GM21526 (cell line): ENCODE results near the gene EIF2S3B.
"Not testable (repeated sequence)": the region's sequence is repeated elsewhere in the genome, so short reads cannot be mapped to it uniquely, and the experiment has no call there.

Source experiments
- ATAC-seq: cut with Tn5 transposase; IDR thresholded peaks from one replicate; pipeline ENCODE4 v1.9.1; 2021; ENCODE audit warnings: moderate library complexity; ENCODE audit not compliant: unreplicated experiment, low FRiP score

EIF2S3B gene

GRCh38 chr12:10505620-10506019 lies at the start of gene EIF2S3B:
Gene EIF2S3B, plus strand, starts transcription at chr12:10505890. Its CDS starts 13 bp downstream, at chr12:10505903.
- no peak for ATAC-seq

- ATAC-seq: no peak
Measured at GRCh38 chr12:10456856-10457255, 48.8 kb upstream of the EIF2S3B start.

GRCh38 chr12:10457760-10458159 lies 47.9 kb upstream of the EIF2S3B start:
- no peak for ATAC-seq

GRCh38 chr12:10466311-10466710 lies 39.4 kb upstream of the EIF2S3B start:
- no peak for ATAC-seq

GRCh38 chr12:10469701-10470100 lies 36.0 kb upstream of the EIF2S3B start:
- no peak for ATAC-seq

- not testable (repeated sequence) for ATAC-seq
Measured at GRCh38 chr12:10472808-10473207, 32.9 kb upstream of the EIF2S3B start.

GRCh38 chr12:10481901-10482300 lies 23.8 kb upstream of the EIF2S3B start:
- ATAC-seq: not testable (repeated sequence)

- ATAC-seq: not testable (repeated sequence)
Measured at GRCh38 chr12:10487328-10487727, 18.4 kb upstream of the EIF2S3B start.

- ATAC-seq: no peak
Measured at GRCh38 chr12:10491766-10492165, 13.9 kb upstream of the EIF2S3B start.

GRCh38 chr12:10497602-10498001 lies 8.1 kb upstream of the EIF2S3B start:
- no peak for ATAC-seq

- no peak for ATAC-seq
Measured at GRCh38 chr12:10498042-10498441, 7.6 kb upstream of the EIF2S3B start.

- no peak for ATAC-seq
Measured at GRCh38 chr12:10501030-10501429, 4.7 kb upstream of the EIF2S3B start.

GRCh38 chr12:10503460-10503859 lies 2.2 kb upstream of the EIF2S3B start:
- no peak for ATAC-seq

GRCh38 chr12:10511756-10512355 lies 6.2 kb downstream of the EIF2S3B start:
- ATAC-seq: no peak

GRCh38 chr12:10512798-10513197 lies 7.1 kb downstream of the EIF2S3B start:
- ATAC-seq: no peak

- ATAC-seq: no peak
Measured at GRCh38 chr12:10521555-10521954, 15.9 kb downstream of the EIF2S3B start.

- no peak for ATAC-seq
Measured at GRCh38 chr12:10528174-10528953, 22.7 kb downstream of the EIF2S3B start.

GRCh38 chr12:10529603-10530002 lies 23.9 kb downstream of the EIF2S3B start:
- no peak for ATAC-seq

- ATAC-seq: no peak
Measured at GRCh38 chr12:10537721-10538120, 32.0 kb downstream of the EIF2S3B start.

GRCh38 chr12:10540776-10541205 lies 35.1 kb downstream of the EIF2S3B start:
- no peak for ATAC-seq

GRCh38 chr12:10543499-10543898 lies 37.8 kb downstream of the EIF2S3B start:
- ATAC-seq: no peak

GRCh38 chr12:10551375-10551774 lies 45.7 kb downstream of the EIF2S3B start:
- no peak for ATAC-seq
